HepG2 (cell line): ENCODE data around the gene SERPINB1. TPM values are rescaled to one million over a fixed set of nuclear protein-coding genes. Genes with fewer than 3 reads are reported as not detected.
A peak's percentile ranks its signal among the peaks of the same experiment; 100 is the strongest.

Experiments used
- ATAC-seq: fragments of 200-7000 bp; cut with Tn5 transposase; 3 replicates; pipeline ENCODE4 v1.9.1; 2020; ENCODE audit warnings: mild to moderate bottlenecking, moderate library complexity
- BruUV-seq: library from RNA; stranded (reverse); fragments of 400-500 nt; replicated peaks from 2 replicates; lab custom pipeline; 2021; lab: Mats Ljungman, UMichigan
- CTCF ChIA-PET: fragments of 300-600 bp; formaldehyde crosslinking; extraction: SDS; loops from one replicate; lab custom pipeline; 2021; ENCODE audit warnings: low total read pairs, inconsistent platforms, low intra/inter-chr PET ratio; lab: Yijun Ruan, JAX
- POLR2A ChIA-PET: fragments of 350-600 bp; sonication (Branson Sonifier 250); formaldehyde crosslinking; loops from one replicate; lab custom pipeline; 2020; ENCODE audit warnings: antibody characterized with exemption, inconsistent platforms; lab: Yijun Ruan, JAX
- DNase-seq: peaks from one replicate; pipeline ENCODE4 v3.0.0-alpha.2; 2015; ENCODE audit warnings: low spot score
- FAIRE-seq: peaks from 3 replicates; lab custom pipeline; 2011; peaks lifted over from hg19 to GRCh38; lab: Jason Lieb, UNC
- H2AFZ ChIP-seq: one replicate; pipeline ENCODE4 v1.6.1; 2011; ENCODE audit warnings: low read length, inconsistent platforms
- H3K27ac ChIP-seq: fragments of 300-600 bp; 3 replicates; pipeline ENCODE4 v1.8.0; 2011; ENCODE audit warnings: mixed run types, mild to moderate bottlenecking, mixed read lengths, low read length, inconsistent platforms; ENCODE audit not compliant: insufficient read depth; ENCODE audit errors: extremely low read length
- H3K27me3 ChIP-seq, 2 experiments: fragments of 200-600 bp in 1 of 2; 2 replicates in 1 of 2; 3 replicates in 1 of 2; pipeline versions ENCODE4 v1.6.0 to v1.8.0; 2011; ENCODE audit warnings: low read length in 2 of 2, mild to moderate bottlenecking in 2 of 2, moderate library complexity in 2 of 2, inconsistent platforms in 1 of 2; ENCODE audit not compliant: insufficient read depth in 2 of 2, control insufficient read depth in 1 of 2
- H3K36me3 ChIP-seq, 2 experiments: fragments of 200-600 bp in 1 of 2; replicated peaks in 1 of 2; 2 replicates in 1 of 2; 3 replicates in 1 of 2; pipeline versions ENCODE4 v1.5.1 to v1.8.0; 2011; ENCODE audit warnings: low read length in 2 of 2, inconsistent platforms in 1 of 2; ENCODE audit not compliant: insufficient read depth in 2 of 2, control insufficient read depth in 1 of 2
- H3K4me1 ChIP-seq: 2 replicates; pipeline ENCODE4 v1.5.1; 2012; ENCODE audit warnings: low read length, inconsistent platforms; ENCODE audit not compliant: insufficient read depth
- H3K4me2 ChIP-seq: 2 replicates; pipeline ENCODE4 v1.6.0; 2011; ENCODE audit warnings: low read depth, low read length, inconsistent platforms
- H3K4me3 ChIP-seq, 3 experiments: fragments of 200-600 bp in 1 of 3; sonication (generic), shearing (Covaris generic) in 1 of 3; replicated peaks in 1 of 3; 2 replicates each; pipeline ENCODE4 v1.5.1; 2011 to 2016; ENCODE audit warnings: low read length in 3 of 3, inconsistent platforms in 2 of 3, low read depth in 2 of 3, mild to moderate bottlenecking in 2 of 3, control low read depth in 1 of 3, mixed read lengths in 1 of 3; ENCODE audit not compliant: insufficient read depth in 1 of 3
- H3K79me2 ChIP-seq: one replicate; pipeline ENCODE4 v1.6.1; 2011; ENCODE audit warnings: low read length, inconsistent platforms; ENCODE audit not compliant: insufficient read depth
- H3K9ac ChIP-seq: 2 replicates; pipeline ENCODE4 v1.6.0; 2011; ENCODE audit warnings: mild to moderate bottlenecking, low read depth, low read length, inconsistent platforms; ENCODE audit not compliant: insufficient read depth
- H3K9me3 ChIP-seq: 2 replicates; pipeline ENCODE4 v1.5.1; 2012; ENCODE audit warnings: mild to moderate bottlenecking, low read length
- H4K20me1 ChIP-seq: 2 replicates; pipeline ENCODE4 v1.6.0; 2011; ENCODE audit warnings: inconsistent platforms, mild to moderate bottlenecking, low read length, moderate library complexity; ENCODE audit not compliant: insufficient read depth
- AGO2 ChIP-seq: fragments of 200-400 bp; formaldehyde crosslinking; optimal IDR thresholded peaks from 2 replicates; pipeline ENCODE3; 2017; ENCODE audit warnings: mild to moderate bottlenecking, low read depth, low read length, moderate library complexity
- CTCF ChIP-seq: sonication (generic); formaldehyde crosslinking; IDR thresholded peaks from 2 replicates; pipeline ENCODE4 v1.5.0; 2020; ENCODE audit warnings: mild to moderate bottlenecking, missing genetic modification reagents, moderate library complexity
- GMEB1 ChIP-seq: sonication (generic); formaldehyde crosslinking; IDR thresholded peaks from 2 replicates; pipeline ENCODE4 v1.5.1; 2020; ENCODE audit warnings: missing genetic modification reagents, mild to moderate bottlenecking, borderline replicate concordance
- HBP1 ChIP-seq: IDR thresholded peaks from 2 replicates; pipeline ENCODE4 v1.6.1; 2016; ENCODE audit warnings: low read depth, control low read depth
- HOXA5 ChIP-seq: sonication (generic); formaldehyde crosslinking; IDR thresholded peaks from 2 replicates; pipeline ENCODE4 v1.4.0; 2020; ENCODE audit warnings: missing genetic modification reagents
- KAT2B ChIP-seq: fragments of 150-350 bp; IDR thresholded peaks from 2 replicates; pipeline ENCODE4 v1.6.1; 2014; ENCODE audit warnings: low read depth, low read length, borderline replicate concordance
- MBNL3 ChIP-seq: fragments of 250-450 bp; sonication (Bioruptor Pico); conservative IDR thresholded peaks from 2 replicates; pipeline ENCODE4 v1.8.0; 2022; ENCODE audit warnings: mild to moderate bottlenecking, inconsistent platforms
- ONECUT2 ChIP-seq: sonication (generic); formaldehyde crosslinking; IDR thresholded peaks from 2 replicates; pipeline ENCODE4 v1.4.0; 2020; ENCODE audit warnings: missing genetic modification reagents
- POLR2G ChIP-seq: fragments of 200-400 bp; formaldehyde crosslinking; IDR thresholded peaks from 2 replicates; pipeline ENCODE4 v1.6.1; 2018; ENCODE audit warnings: mild to moderate bottlenecking, low read depth, low read length, moderate library complexity
- TOPORS ChIP-seq: sonication (generic); formaldehyde crosslinking; IDR thresholded peaks from 2 replicates; pipeline ENCODE4 v1.8.0; 2023; ENCODE audit warnings: mild to moderate bottlenecking, missing genetic modification reagents
- TRIM22 ChIP-seq: fragments of 450-650 bp; IDR thresholded peaks from 2 replicates; pipeline ENCODE4 v1.6.1; 2017
- WGBS: methylation state at CpG from one replicate; pipeline ENCODE4 v1.1.6; 2017; ENCODE audit warnings: low lambda C conversion rate; 5-methylcytosine and 5-hydroxymethylcytosine counted together
- in situ Hi-C: cut with HindIII; loops from 2 replicates; pipeline ENCODE4 v1.10.0; 2017; ENCODE audit warnings: low pct_unique_long_range_greater_than_20kb; ENCODE audit not compliant: extremely low pct_ligation_motif_present
- intact Hi-C: fragments of 100-400 bp; cut with micrococcal nuclease; formaldehyde crosslinking; loops from one replicate; pipeline ENCODE4 v1.10.0; 2022; ENCODE audit not compliant: unreplicated experiment
- polyA plus RNA-seq, 8 experiments: library from polyadenylated mRNA; depleted of rRNA in 3 of 8; stranded (reverse) in 7 of 8; unstranded in 1 of 8; fragments of >200 nt; fragmentation: Illumina TruSeq in 4 of 8; extraction: Trizol in 4 of 8; gene quantifications; 2 replicates each; pipeline versions ENCODE4 v1.2.1 to v1.2.3, GENCODE V29; 2011 to 2016; ENCODE audit warnings: low read depth in 4 of 8, missing spikeins in 1 of 8, mixed read lengths in 1 of 8; ENCODE audit not compliant: insufficient read depth in 1 of 8
- total RNA-seq, 5 experiments: library from RNA; depleted of rRNA; stranded (reverse); fragments of >200 nt; fragmentation: Illumina TruSeq; extraction: Trizol; gene quantifications; 2 replicates each; pipeline ENCODE4 v1.2.3, GENCODE V29; 2016; ENCODE audit warnings: low read depth in 1 of 5

The SERPINB1 gene
- total and polyA plus RNA-seq, 2 of the 13 experiments (the other 11 are each of a cell fraction or from before 2014, with no cell fraction given): 41.4 to 60.5 TPM

- H3K4me2 ChIP-seq: no peak overlapping the region
- no peak for DNase-seq
Observed at GRCh38 chr6:2783188-2783963, 58.3 kb downstream of the SERPINB1 start.

More at GRCh38 chr6:2783188-2783963, 58.3 kb downstream of the SERPINB1 start:
- Histone ChIP-seq H3K9me3 (no peaks in the 10 kb centered on the region), H3K79me2 (peaks cover 10% of the 10 kb centered on the region), H3K36me3 (peaks cover 25 to 80% of the 10 kb centered on the region in 2 experiments), H3K27me3 (no peaks in the 10 kb centered on the region), H4K20me1 (peaks cover 3% of the 10 kb centered on the region; the same call in 1 of the 2 replicates), H2AFZ (no peak overlapping the region), H3K4me3 (no peak overlapping the region), H3K9ac (no peak overlapping the region), H3K4me1 (no peaks in the 10 kb centered on the region), H3K27ac (no peak overlapping the region)
- CTCF ChIA-PET: no interaction called here
- ATAC-seq (peak; percentile 54), FAIRE-seq (no peak)
- in situ Hi-C loops: no loop called here
- no peak for TF ChIP-seq MBNL3 (CRISPR knock-in tag)
- TF ChIP-seq CTCF (CRISPR knock-in tag): peak; percentile 25
- no peak for TF ChIP-seq ONECUT2 (CRISPR knock-in tag)
- TF ChIP-seq HBP1 (CRISPR knock-in tag): no peak
- no peak for TF ChIP-seq TRIM22
- TF ChIP-seq TOPORS (CRISPR knock-in tag): no peak
- TF ChIP-seq HOXA5 (CRISPR knock-in tag): no peak
- peak; percentile 62 for TF ChIP-seq AGO2
- TF ChIP-seq POLR2G: 0 out of 2 replicates have a peak, but pooled peaks have one; percentile 34
- TF ChIP-seq GMEB1 (CRISPR knock-in tag): no peak
- TF ChIP-seq KAT2B: no peak
- no TSS peak for BruUV-seq
- POLR2A ChIA-PET: interaction anchor here (1.1 kb wide), 1 partner anchor 17 kb away, joined by 4 read pairs; no protein-coding TSS in a partner anchor
- WGBS: 94% methylated on average over 19 of the region's 19 CpGs
- intact Hi-C loops: no loop called here
